Activated gamma-delta T cell (primary cell): ENCODE measurements around the gene CCDC54.
"Not testable (repeated sequence)": the region's sequence is repeated elsewhere in the genome, so short reads cannot be mapped to it uniquely, and the experiment has no call there.

ENCODE experiments used
- DNase-seq: peaks from one replicate; lab custom pipeline; 2025; lab: John Stamatoyannopoulos, UW
- total RNA-seq, 2 donors: gene quantifications; one replicate each; lab custom pipeline; 2026; lab: John Stamatoyannopoulos, UW

The CCDC54 gene
- total RNA-seq = 0 reads per million in 2 donors

DNA sequence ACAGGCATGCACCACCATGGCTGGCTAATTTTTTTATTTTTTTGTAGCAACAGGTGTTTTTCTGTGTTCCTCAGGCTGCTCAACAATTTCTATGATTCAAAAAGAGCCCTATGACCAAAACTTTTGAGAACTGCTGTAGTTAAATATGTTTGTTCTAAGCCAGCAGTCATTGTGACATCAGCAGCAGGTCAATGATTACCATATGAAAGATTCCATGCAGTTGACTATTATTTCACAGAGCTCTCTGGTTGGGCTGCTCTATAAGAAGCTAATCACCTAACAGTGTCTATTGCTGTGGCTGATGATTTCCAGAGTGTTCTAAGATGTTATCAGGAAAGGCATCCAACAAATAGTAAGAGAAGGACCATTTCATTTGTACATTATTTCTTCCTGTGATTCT, at the start of gene CCDC54:
Gene CCDC54 (plus strand): TSS at position 289 of the 400 bp plus-strand sequence. CDS start 149 bp downstream, outside the sequence.
- no peak for DNase-seq

DNA sequence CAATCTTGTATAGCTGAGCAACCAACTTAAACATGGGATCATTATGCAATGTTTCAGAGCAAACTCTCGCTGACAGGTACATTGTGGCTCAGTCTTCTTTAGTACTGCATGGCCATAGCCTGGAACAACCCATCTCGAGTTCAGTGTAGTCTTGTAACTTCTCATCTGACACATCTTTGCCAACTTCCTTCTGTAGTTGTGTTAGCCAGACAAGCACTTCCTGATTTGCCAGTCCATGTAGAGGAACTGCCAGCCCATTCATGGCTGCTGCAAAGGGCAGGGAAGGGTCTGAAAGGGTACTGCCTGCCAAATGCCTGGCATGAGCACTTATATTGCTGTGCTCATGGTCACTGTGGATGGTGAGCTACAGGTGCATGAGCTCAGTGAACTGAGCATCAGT, 49.2 kb upstream of the CCDC54 start:
- no peak for DNase-seq

DNA sequence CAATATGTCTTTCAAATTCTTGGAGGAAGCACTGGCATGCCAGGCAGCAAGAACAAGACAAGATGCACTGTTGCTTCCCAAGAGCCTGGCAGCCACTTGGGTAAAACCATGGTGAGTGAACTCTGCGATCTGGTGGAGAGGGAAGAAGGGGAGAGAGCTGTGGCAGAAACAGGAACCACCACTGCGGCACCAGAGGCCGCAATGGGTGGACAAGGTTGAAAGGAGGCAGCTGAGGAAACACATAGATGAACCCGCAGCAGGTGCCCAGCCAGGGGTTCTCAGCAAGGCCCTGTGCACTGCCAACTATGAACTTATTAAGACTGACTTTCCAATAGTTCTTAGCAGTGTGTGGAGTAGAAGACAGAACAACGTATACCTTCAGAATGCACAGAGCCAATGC, 48.2 kb upstream of the CCDC54 start:
- no peak for DNase-seq

- not testable (repeated sequence) for DNase-seq
Measured at GRCh38 chr3:107339690-107340089, 37.5 kb upstream of the CCDC54 start.

DNA sequence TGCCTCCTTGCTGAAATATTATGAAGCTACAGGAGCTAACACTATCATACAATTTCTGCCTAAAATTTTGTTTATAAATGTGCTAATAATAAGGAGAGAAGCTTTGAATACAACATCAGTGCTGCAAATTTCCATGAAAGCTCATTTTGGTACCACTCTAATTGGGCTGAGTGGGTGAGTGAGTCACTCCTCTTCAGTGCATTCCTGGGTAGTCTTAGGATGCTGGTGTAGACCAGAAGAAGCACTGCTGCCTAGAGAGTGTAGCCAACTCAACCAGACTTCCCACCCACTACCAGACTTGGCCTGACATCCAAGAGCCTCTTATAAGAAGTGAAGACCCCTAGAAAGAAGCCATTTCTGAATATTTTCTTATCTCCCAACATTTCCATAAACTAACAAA, 32.5 kb upstream of the CCDC54 start:
- DNase-seq = no peak

GRCh38 chr3:107345822-107346405, 31.3 kb upstream of the CCDC54 start:
- no peak for DNase-seq

GRCh38 chr3:107346564-107346963, 30.7 kb upstream of the CCDC54 start:
- no peak for DNase-seq

- DNase-seq = no peak
Measured at GRCh38 chr3:107347751-107348150, 29.5 kb upstream of the CCDC54 start.

DNA sequence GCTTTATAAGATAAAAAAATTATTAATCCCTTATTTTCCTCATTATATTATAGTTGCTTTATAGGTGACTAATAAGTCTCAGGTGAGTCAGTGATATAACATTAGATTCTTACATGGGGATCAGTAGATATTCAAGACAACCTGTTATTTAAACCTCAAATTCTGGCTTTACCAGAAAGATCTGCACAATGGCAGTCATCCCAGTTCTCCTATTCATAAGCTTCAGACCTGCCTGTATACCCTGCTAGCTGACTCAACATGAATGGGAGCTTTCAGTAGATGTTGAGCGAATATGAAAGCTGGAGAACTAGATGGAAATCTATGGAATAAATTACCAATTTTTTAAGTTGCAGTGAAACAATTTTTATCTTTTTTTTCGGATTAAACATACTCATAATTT, 20.5 kb upstream of the CCDC54 start:
- DNase-seq = no peak

DNA sequence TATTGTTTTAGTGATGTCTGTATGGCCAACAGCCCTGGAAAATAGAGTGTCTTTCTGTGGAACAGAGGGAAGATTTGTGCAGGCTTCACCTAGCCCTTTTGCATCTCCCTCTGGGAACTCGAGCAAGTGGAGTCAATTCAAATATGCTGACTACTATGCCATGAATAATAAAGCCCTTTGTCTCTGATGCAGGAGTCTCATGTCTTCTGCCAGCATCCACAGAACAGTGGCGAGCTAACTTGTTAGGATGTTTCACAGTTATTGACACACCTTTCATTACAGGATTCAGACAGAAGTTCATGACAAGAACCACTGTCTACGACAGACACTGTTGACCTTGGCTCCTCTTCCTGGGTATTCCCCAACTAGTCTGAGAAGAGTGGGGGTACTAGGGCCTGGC, 15.6 kb upstream of the CCDC54 start:
- no peak for DNase-seq

GRCh38 chr3:107365051-107365450, 12.2 kb upstream of the CCDC54 start:
- no peak for DNase-seq

GRCh38 chr3:107366766-107367165, 10.5 kb upstream of the CCDC54 start:
- DNase-seq = no peak

DNA sequence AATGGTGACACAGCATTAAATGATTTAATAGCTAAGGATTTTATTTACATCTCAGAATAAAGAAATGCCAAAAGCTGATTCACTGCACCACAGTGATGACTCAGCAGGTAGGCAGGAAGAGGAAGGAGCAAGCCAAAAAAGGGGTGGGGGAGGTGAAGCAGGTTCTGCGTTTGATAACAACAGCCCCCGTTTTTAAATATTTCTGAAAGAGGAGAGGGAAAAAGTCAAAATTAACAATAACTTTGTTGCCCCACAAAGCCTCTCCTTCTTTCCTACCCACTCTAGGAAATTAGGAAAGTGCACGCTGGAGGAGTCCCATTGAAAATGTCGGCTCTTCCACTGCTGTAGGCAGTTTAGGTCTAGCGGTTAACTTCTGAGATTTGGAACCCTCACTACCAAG, 9.9 kb upstream of the CCDC54 start:
- no peak for DNase-seq

DNA sequence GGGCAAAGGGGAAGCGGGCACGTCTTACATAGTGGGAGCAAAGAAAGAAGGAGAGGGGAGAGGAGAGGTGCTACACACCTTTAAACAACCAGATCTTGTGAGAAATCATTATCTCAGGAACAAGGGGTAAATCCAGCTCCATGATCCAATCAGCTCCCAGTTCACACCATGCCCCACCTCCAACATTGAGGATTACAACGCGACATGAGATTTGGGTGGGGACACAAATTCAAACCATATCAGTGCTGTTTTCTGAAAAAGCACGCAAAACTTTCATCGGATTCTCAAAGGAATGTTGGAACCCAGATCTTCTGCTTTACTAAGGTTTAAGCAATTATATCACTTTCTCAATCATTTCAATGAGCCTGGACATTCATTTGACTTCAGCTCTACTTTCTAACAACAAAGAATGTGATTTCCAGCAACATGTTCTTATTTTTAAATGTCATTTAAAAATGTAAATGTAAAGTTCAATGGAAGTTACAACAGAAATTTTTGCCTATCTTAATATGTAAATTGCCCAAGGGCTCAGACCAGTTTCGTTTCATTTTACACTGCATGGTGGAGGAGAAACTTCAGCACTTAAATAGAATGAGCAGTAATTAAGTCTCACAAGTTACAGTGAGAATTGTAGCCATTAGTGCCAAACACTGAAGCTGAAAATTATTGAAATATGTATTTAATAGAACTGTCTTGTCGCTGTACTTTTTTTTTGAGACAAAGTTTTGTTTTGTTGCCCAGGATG, 8.4 kb upstream of the CCDC54 start:
- DNase-seq = no peak

DNA sequence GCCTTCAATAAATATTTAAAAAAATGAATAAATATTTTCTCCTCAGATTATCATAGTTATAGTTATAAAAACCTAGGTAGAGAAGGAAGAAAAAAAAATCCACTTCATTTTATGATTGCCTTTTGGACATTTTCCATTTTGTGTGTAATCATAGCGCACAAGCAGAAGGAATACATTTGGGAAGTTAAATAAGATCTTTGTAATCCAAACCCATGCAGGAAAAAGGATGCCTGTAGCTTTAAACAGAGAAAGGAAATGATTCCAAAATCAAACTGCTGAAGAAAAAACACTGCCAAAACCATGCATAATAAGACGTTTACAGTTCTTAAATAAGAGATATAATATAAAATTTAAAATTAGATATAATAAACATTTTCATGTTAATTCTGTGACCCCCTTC, 7.4 kb upstream of the CCDC54 start:
- DNase-seq = no peak

DNA sequence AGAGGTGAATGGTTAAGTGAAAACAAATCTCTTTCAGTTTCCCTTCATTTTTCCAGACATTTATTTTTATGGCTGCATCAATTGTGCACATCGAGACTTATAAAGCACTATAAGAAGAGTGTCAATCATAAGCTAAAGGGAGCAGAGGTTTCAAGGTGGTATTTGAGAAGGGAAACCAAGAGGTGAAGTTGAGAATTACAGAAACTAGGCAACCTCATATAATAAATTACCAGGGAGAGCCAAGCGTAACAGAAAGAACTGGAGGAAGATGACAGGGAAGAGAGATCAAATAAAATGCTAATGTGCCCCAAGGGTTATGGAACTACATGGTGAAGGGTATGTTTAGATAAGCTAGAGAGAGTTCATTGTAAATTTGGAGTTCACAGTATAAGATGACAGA, 6.3 kb upstream of the CCDC54 start:
- no peak for DNase-seq

DNA sequence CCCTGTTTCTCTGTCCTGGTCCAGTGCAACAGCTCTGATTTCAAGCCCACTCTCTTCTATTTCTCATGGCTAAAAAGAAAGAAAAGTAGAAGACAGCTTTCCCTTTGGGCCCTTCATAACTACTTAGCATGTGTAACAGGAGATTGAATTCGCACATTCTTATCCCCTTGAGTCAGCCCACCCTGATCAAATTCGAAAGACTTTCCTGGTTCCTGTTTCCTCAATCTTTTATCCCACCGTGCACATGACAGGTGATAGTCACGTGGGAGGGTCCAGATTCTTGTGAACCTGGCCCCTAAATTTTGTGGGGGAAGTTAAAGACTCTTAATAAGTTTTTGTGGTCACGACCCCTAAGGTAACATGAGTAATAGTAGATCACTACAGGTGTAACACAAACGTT, 4.7 kb upstream of the CCDC54 start:
- no peak for DNase-seq

DNA sequence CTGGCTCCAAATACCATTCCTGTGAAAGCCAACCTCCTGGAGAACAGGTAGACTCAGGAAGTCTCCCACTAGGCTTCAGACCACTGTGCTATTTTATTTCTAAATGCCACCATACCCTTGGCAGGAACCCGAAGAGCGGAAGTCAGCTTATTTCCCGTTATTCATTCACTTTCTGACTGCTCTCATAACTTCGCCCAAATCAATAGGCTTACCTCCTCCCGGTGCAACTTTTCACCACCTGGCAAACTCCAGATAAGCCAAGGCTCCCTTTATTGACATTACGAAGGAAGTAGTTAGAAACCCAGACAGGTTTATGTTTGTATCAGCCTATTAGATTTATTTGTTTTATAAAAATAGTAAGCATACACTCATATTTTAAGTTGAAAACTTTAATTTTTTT, 3.3 kb upstream of the CCDC54 start:
- no peak for DNase-seq

DNA sequence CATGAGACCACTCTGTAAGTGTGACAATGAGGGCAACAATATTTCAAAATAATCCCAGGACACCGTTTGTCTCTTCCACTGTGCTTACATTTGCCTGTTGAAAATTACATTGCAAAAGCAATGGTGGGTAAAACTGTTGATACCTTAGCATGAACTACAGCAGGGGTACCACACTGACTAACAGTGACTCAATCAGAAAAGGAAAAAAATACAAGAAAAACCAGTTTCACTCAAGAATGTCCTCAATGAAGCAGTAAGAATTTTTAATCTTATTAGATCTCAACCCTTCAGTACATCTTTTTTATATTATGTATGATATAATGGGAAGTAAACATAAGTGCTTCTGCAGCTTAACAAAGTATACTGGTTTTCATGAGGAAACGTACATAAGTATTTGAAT, 1.6 kb upstream of the CCDC54 start:
- DNase-seq = no peak

DNA sequence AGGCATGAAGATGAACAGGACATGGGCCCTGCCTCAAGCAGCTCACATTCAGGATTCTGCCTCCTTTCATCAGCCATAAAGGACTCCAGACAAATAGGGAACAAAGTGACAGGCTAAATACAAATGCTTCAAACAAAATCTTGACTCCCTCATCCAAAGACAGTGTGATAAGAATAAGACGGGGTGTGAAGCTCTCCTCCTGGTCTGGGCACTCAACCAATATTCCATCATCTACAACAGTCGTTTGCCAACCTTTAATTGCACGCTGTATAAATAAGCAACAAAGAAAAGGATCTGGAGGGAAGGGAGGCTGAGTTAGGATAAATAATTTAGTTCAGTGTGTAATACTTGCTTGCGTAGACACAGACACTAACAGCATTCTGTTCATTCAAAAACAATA, 5.4 kb downstream of the CCDC54 start:
- no peak for DNase-seq

GRCh38 chr3:107384428-107384827, 7.2 kb downstream of the CCDC54 start:
- DNase-seq = no peak

DNA sequence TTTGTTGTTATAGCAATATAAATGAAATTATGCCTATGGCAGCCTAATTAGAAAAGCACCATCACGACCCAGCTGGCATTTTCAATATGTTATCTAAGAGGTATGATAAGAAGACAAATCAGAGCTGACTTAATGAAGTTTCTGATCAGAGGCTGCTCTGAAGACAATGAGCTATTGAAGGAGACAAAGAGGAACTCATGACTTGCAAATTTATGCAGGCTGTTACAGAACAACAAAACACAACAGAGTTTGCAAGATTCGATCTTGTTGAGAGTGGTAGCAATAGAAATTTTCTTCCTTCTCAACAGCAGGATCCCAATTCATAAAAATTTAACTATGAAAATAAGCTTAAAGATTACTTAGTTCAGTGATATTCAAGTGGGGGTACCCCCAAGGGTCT, 7.7 kb downstream of the CCDC54 start:
- no peak for DNase-seq

DNA sequence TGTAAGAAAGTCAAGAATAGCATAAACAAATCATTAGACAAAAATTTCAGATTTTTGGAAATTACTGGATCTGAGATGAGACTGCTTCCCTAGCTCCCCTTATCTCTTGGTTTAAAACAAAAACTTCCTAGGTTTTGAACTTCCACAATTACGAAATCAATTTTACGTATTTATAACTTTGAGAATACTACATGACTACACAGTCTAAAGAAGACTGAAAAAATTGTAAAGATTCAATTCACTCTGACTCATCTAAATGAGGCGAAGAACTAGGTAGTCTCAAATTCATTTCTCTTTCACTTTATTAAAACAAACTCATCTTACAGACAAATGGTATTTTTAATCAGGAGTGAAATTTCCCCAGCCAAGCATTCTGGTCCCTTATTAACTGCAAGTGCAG, 10.3 kb downstream of the CCDC54 start:
- no peak for DNase-seq
